OCI-M1 (cell line): ENCODE results near the gene ZFP1.
"Not testable (repeated sequence)": the region's sequence is repeated elsewhere in the genome, so short reads cannot be mapped to it uniquely, and the experiment has no call there.

Experiments used
- DNase-seq: peaks from one replicate; lab custom pipeline; 2025; lab: John Stamatoyannopoulos, UW

ZFP1 gene

DNA sequence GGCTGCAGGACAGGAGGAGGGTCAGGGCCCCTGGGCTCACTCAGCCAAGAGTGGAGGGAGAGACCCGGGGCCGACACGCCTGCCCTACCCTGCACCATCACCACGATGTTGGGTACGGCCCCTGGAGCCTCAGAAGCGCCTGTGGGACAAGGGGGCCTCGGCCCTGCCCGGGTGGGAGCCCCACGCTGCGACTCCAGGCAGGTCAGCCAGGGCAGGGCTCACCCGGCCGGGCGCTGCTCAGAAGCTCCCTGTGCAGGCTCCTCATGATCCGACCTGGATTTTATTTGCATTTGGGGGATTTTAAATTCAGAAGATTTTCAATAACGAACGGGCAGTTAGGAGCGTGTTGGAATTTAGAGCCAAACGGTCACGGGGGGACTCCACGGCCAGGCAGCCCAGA, 56.6 kb downstream of the ZFP1 start:
- DNase-seq, result not testable (repeated sequence)

DNA sequence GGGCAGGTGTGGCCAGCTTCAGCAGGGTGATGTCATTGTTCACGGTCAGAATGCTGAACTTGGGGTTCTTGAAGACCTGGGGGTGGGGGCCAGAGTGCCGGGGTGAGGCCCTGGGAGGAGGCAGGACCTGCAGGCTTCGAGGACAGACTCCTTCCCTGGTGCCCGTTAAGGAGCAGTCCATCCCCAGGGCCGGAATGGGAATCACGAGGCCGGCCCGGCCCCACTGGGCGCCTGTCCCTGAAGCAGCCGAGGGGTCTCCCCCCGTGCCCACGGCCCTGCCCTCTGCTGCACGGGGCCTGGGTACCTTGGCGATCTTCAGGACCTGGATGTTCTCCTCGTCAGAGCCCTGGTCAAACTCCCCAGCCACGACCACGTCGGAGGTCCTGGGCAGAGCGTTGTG, 57.1 kb downstream of the ZFP1 start:
- not testable (repeated sequence) for DNase-seq

DNA sequence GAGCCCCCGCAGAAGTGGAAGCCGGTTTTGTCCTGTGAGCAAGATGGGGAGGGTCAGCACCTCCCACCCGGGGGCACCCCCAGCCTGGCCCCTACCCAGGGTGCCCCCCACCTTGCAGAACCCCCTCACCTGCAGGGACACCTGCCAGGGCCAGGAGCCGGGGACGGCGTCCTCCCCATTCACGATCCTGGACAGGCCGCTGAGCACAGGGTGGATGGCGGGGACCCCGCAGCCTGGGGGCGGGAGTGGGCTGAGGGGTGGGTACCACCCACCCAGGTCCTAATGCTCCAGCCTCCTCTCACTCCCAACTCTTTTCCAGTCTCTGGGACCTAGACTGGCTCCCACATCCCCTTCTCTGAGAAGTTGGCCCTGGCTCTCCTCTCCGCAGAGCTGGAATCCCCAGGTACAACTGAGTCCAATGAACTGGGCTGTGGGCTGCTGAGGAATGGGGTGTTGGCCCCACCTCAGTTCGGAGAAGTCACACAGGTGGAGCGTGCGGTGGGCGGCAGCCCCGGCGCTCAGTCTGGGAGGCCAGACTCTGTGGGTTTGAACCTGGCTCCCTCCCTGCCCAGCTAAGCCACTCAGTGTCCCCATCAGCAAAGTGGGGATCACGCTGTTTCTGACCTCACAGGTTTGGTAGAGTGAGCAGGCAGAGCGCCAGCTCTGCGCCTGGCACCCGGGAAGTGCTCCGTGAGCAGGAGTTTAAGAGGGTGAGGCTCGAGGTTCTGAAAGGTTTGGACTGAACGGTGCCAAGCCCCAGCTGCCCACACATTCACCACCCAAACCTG, 57.8 kb downstream of the ZFP1 start:
- DNase-seq, result not testable (repeated sequence)

DNA sequence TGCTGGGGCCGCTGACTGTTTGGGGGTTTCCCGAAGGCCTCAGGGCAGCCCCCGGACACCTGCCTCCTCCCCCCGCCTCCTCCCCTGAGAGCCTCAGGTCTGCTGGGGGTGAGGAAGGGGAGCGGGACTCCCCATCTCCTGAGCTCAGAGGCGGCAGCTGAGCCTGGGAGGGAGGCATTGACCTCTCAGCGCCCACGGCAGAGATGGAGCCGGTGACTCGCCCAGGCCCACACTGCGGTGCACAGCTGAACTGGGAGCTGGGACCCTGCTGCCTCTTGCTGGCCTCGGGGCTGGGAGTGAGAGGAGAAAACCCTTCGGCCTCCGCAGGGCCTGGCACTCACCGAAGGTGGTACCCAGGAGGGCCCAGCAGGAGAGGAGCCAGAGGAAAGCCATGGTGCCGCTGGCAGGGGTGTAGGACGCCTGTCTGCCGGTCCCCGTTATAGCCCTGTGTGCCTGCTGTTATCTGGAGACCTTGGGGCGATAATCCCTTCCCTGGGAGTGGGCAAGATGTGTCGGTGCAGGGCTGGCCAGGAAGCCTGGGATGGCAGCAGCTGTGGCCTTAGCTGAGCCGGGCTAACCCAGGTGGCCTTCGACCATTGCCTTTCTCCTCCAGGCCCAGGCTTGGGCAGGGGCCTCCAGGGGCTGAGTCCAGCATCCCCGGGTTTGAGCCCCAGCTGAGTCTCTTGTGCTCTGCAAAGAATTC, 58.6 kb downstream of the ZFP1 start, which contains the start of gene CTRB2:
CTRB2 (minus strand) TSS at position 413 of the 703 bp plus-strand sequence; CDS start at position 393, 20 bp downstream.
- no peak for DNase-seq

GRCh38 chr16:75207831-75208230, 59.5 kb downstream of the ZFP1 start:
- no peak for DNase-seq

- DNase-seq, result no peak
These were observed 60.0 kb downstream of the ZFP1 start for GRCh38 chr16:75208242-75208825.

- DNase-seq, result no peak
These were observed 60.7 kb downstream of the ZFP1 start for GRCh38 chr16:75208861-75209505.

GRCh38 chr16:75209514-75209913, 61.2 kb downstream of the ZFP1 start:
- not testable (repeated sequence) for DNase-seq

DNA sequence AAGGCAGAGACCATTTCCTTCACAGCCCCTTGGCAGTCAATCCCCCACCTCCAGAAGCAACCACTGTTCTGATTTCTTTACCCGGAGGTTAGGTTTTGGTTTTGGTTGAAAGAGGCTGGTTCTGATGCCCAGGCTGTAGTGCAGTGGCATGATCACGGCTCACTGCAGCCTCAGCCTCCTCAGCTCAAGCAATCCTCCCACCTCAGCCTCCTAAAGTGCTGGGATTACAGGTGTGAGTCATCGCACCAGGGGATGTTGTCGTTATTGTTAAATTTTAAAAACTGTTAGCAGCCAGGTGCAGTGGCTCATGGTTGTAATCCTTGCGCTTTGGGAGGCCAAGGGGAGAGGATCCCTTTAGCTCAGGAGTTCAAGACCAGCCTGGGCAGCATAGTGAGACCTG, 61.6 kb downstream of the ZFP1 start:
- no peak for DNase-seq

DNA sequence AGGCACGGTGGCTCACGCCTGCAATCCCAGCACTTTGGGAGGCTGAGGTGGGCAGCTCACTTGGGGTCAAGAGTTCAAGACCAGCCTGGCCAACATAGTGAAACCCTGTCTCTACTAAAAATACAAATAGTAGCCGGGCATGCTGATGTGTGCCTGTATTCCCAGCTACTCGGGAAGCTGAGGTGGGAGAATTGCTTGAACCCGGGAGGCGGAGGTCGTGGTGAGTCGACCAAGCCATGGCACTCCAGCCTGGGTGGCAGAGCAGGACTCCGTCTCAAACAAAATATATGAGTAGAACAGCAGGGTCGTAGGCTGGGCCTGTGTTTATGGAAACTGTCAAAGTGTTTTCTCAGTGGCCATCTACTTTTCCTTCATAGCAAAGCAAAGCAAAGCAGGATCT, 63.0 kb downstream of the ZFP1 start:
- not testable (repeated sequence) for DNase-seq

DNA sequence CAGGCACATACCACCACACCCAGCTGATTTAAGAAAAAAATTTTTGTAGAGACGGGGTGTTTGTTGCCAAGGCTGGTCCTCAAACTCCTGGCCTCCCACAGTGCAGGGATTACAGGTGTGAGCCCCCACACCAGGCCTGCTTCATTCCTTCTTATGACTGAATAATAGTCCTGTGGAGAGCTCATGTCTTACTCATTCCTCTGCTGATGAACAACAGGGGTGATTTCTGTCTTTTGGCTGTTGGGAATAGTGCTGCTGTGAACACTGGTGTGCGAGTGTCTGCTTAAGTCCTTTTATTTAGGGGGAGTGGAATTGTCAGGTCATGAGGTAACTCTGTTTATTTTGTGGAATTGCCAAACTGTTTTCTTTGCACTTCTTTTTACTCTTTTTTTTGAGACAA, 67.8 kb downstream of the ZFP1 start:
- DNase-seq, result no peak

DNA sequence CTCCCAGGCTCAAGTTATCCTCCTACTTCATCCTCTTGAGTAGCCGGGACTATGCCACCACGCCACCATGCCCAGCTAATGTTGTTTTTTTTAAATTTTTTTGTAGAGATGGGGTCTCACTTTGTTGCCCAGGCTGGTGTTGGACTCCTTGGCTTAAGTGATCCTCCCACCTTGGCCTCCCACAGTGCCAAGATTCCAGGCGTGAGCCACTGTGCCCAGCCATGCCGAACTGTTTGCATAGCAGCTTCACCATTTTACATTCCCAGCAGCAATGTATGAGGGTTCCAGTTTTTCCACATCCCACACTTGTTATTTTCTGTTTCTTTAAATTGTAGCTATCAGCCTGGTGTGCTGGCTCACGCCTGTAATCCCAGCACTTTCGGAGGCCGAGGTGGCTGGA, 68.3 kb downstream of the ZFP1 start:
- DNase-seq, result no peak

- no peak for DNase-seq
These were observed 69.1 kb downstream of the ZFP1 start for GRCh38 chr16:75217389-75217851.

- no peak for DNase-seq
These were observed 70.1 kb downstream of the ZFP1 start, which contains the start of gene CTRB1 for GRCh38 chr16:75218256-75219076. CTRB1 (plus strand) TSS chr16:75218988; CDS start chr16:75219008, 20 bp downstream.

GRCh38 chr16:75219088-75219487, 70.8 kb downstream of the ZFP1 start:
- DNase-seq, result no peak

- DNase-seq, result peak; percentile 87
These were observed 71.5 kb downstream of the ZFP1 start for GRCh38 chr16:75219838-75220237.
